ENCODE data around the gene LTA4H.

- TF ChIP-seq, protein P1, sequence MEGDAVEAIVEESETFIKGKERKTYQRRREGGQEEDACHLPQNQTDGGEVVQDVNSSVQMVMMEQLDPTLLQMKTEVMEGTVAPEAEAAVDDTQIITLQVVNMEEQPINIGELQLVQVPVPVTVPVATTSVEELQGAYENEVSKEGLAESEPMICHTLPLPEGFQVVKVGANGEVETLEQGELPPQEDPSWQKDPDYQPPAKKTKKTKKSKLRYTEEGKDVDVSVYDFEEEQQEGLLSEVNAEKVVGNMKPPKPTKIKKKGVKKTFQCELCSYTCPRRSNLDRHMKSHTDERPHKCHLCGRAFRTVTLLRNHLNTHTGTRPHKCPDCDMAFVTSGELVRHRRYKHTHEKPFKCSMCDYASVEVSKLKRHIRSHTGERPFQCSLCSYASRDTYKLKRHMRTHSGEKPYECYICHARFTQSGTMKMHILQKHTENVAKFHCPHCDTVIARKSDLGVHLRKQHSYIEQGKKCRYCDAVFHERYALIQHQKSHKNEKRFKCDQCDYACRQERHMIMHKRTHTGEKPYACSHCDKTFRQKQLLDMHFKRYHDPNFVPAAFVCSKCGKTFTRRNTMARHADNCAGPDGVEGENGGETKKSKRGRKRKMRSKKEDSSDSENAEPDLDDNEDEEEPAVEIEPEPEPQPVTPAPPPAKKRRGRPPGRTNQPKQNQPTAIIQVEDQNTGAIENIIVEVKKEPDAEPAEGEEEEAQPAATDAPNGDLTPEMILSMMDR (IDR thresholded peaks at IDR 0.05), result no peak
- TF ChIP-seq EP300 (IDR thresholded peaks at IDR 0.05), result no peak
- no peak for TF ChIP-seq POLR2A (IDR thresholded peaks at IDR 0.05)
Observed at GRCh38 chr12:96068636-96069035, 33.2 kb upstream of the LTA4H start.

Data from tibial nerve (tissue), 4 donors.